MM.1S (cell line): ENCODE data around the gene ZCCHC24.

ENCODE experiments used
- DNase-seq: peaks from one replicate; pipeline ENCODE4 v3.0.0-alpha.2; 2015
- H2AFZ ChIP-seq: fragments of 300-600 bp; sonication (generic); 2 replicates; pipeline ENCODE4 v1.6.0; 2016; ENCODE audit warnings: antibody characterized with exemption, low read length
- H3F3A ChIP-seq: fragments of 300-600 bp; sonication (generic); 2 replicates; pipeline ENCODE4 v1.6.1; 2016; ENCODE audit warnings: mild to moderate bottlenecking, antibody characterized with exemption, low read length, moderate library complexity, mixed read lengths; ENCODE audit not compliant: insufficient read depth
- H3K27ac ChIP-seq: fragments of 300-600 bp; sonication (generic); 2 replicates; pipeline ENCODE4 v1.5.1; 2016; ENCODE audit warnings: mild to moderate bottlenecking, low read length
- H3K27me3 ChIP-seq: fragments of 300-600 bp; sonication (generic); replicated peaks from 2 replicates; pipeline ENCODE4 v1.6.0; 2016; ENCODE audit warnings: low read length; ENCODE audit not compliant: insufficient read depth
- H3K36me3 ChIP-seq: fragments of 300-600 bp; sonication (generic); replicated peaks from 2 replicates; pipeline ENCODE4 v1.6.1; 2016; ENCODE audit warnings: mild to moderate bottlenecking, low read length, mixed read lengths; ENCODE audit not compliant: insufficient read depth
- H3K4me1 ChIP-seq: fragments of 300-600 bp; sonication (generic); 2 replicates; pipeline ENCODE4 v1.6.1; 2016; ENCODE audit warnings: low read length, mixed read lengths
- H3K4me2 ChIP-seq: fragments of 300-600 bp; sonication (generic); 2 replicates; pipeline ENCODE4 v1.6.0; 2016; ENCODE audit warnings: low read depth, low read length
- H3K4me3 ChIP-seq: fragments of 300-600 bp; sonication (generic); 2 replicates; pipeline ENCODE4 v1.5.1; 2016; ENCODE audit warnings: low read length, mixed read lengths
- H3K79me2 ChIP-seq: fragments of 300-600 bp; sonication (generic); 2 replicates; pipeline ENCODE4 v1.6.1; 2016; ENCODE audit warnings: mixed run types, low read length, mixed read lengths
- H3K9ac ChIP-seq: fragments of 300-600 bp; sonication (generic); 2 replicates; pipeline ENCODE4 v1.6.1; 2016; ENCODE audit warnings: low read length, mixed read lengths
- H3K9me2 ChIP-seq: fragments of 300-600 bp; sonication (generic); replicated peaks from 2 replicates; pipeline ENCODE4 v1.6.1; 2016; ENCODE audit warnings: mild to moderate bottlenecking, low read length, mixed read lengths; ENCODE audit not compliant: insufficient read depth
- H3K9me3 ChIP-seq: fragments of 300-600 bp; sonication (generic); replicated peaks from 2 replicates; pipeline ENCODE4 v1.6.1; 2016; ENCODE audit warnings: mild to moderate bottlenecking, low read length, mixed read lengths; ENCODE audit not compliant: insufficient read depth
- H4K20me1 ChIP-seq: fragments of 300-600 bp; sonication (generic); 2 replicates; pipeline ENCODE4 v1.6.1; 2016; ENCODE audit warnings: mild to moderate bottlenecking, low read length, moderate library complexity, mixed read lengths; ENCODE audit not compliant: insufficient read depth
- EZH2 ChIP-seq: fragments of 300-600 bp; sonication (generic); optimal IDR thresholded peaks from 2 replicates; pipeline ENCODE3; 2017; ENCODE audit warnings: low read depth, mild to moderate bottlenecking, antibody characterized with exemption, low read length, mixed read lengths
- EZH2phosphoT487 ChIP-seq: fragments of 300-600 bp; sonication (generic); IDR thresholded peaks from 2 replicates; pipeline ENCODE4 v1.6.1; 2018; ENCODE audit warnings: antibody characterized with exemption, low read length
- TF ChIP-seq, protein P1 (sequence below): fragments of 300-600 bp; sonication (generic); IDR thresholded peaks from 2 replicates; pipeline ENCODE4 v1.5.1; 2016; ENCODE audit warnings: antibody characterized with exemption, low read length, mixed read lengths

Gene ZCCHC24

DNA sequence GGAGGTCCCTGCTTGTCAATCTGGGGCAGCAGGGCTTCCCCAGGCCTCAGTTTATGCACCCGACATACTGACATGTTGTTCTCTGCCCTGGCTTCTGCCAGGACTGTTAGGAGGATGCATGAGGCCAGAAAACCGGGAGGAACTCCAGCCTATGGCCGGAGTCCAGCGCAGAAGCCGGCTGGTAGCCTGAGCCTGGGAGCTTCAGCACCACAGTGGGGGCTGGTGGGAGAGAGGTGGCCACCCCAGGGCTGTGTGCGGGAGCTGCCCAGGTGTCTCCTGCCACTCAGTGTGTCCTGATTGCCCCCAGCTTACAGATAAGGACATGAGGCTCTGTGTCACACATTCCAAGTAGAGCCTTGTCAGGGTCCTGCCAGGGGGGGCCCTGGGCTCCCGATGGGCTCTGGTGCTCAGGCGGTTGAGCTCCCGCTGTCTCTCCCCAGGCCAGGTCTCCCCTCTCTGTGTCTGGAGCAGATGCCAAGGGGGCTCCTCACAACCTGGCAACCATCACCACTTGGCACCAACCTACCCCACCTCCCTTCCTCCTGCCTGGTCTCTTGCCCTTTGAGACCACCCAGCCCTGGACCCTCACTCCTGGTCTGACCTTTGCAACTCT, 65.8 kb downstream of the ZCCHC24 start:
- H3K4me3 ChIP-seq = no peak overlapping the region
- TF ChIP-seq EZH2phosphoT487 (no peak), EZH2 (no peak)
- TF ChIP-seq, protein P1, sequence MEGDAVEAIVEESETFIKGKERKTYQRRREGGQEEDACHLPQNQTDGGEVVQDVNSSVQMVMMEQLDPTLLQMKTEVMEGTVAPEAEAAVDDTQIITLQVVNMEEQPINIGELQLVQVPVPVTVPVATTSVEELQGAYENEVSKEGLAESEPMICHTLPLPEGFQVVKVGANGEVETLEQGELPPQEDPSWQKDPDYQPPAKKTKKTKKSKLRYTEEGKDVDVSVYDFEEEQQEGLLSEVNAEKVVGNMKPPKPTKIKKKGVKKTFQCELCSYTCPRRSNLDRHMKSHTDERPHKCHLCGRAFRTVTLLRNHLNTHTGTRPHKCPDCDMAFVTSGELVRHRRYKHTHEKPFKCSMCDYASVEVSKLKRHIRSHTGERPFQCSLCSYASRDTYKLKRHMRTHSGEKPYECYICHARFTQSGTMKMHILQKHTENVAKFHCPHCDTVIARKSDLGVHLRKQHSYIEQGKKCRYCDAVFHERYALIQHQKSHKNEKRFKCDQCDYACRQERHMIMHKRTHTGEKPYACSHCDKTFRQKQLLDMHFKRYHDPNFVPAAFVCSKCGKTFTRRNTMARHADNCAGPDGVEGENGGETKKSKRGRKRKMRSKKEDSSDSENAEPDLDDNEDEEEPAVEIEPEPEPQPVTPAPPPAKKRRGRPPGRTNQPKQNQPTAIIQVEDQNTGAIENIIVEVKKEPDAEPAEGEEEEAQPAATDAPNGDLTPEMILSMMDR = no peak
- H3K27ac ChIP-seq = no peak overlapping the region
- H3K4me2 ChIP-seq = no peak overlapping the region
- H3K27me3 ChIP-seq = no peaks in the 10 kb centered on the region
- H3K9ac ChIP-seq = no peak overlapping the region
- H3K36me3 ChIP-seq = no peaks in the 10 kb centered on the region
- no peaks in the 10 kb centered on the region for H3F3A ChIP-seq
- no peaks in the 10 kb centered on the region for H3K79me2 ChIP-seq
- H4K20me1 ChIP-seq = no peaks in the 10 kb centered on the region
- no peak overlapping the region for H2AFZ ChIP-seq
- no peak for DNase-seq
- H3K9me2 ChIP-seq = no peaks in the 10 kb centered on the region
- H3K9me3 ChIP-seq = no peaks in the 10 kb centered on the region
- H3K4me1 ChIP-seq = no peaks in the 10 kb centered on the region

DNA sequence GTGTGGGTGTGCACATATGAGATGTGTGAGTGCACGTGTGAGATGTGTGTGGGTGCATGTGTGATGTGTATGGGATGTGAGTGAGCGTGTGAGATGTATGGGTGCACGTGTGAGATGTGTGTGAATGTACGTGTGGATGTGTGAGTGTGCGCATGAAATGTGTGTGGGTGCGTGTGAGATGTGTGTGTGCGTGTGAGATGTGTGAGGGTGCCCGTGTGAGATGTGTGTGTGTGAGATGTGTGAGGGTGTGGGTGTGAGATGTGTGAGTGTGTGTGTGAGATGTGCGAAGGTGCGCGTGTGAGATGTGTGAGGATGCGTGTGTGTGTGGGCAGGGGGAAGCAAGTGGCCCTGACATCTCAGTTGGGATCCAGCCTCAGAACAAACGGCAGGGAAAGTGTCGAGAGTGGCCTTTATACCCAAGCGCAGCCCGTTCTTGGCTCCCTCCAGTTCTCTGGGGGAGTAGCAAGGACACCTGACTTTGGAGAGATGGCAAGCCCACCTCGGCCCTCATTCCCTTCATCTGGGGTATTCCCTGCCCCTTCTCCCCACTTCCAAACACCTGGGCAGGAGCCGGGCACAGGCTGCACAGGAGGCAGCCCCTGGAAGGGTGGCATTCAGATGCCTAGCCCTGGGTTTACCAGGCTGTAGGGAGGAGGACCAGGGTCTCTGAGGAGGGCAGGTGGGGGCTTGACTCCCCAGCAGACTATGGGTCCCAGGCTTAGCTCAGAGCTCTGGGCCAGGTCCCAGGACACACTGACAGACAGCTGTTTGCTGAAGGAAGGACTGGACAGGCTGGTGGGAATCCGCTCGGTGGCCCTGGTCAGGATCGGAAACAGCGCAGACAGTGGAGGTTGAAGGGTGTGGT, 66.5 kb downstream of the ZCCHC24 start:
- Histone ChIP-seq H3K9me3 (no peaks in the 10 kb centered on the region), H2AFZ (no peak overlapping the region), H3F3A (no peaks in the 10 kb centered on the region), H3K27ac (no peak overlapping the region), H4K20me1 (no peaks in the 10 kb centered on the region), H3K4me2 (no peak overlapping the region), H3K4me3 (no peak overlapping the region), H3K9ac (no peak overlapping the region), H3K4me1 (no peaks in the 10 kb centered on the region), H3K9me2 (no peaks in the 10 kb centered on the region), H3K27me3 (no peaks in the 10 kb centered on the region), H3K79me2 (no peaks in the 10 kb centered on the region), H3K36me3 (no peaks in the 10 kb centered on the region)
- no peak for DNase-seq
- no peak for TF ChIP-seq EZH2
- TF ChIP-seq, protein P1 = no peak
- no peak for TF ChIP-seq EZH2phosphoT487

DNA sequence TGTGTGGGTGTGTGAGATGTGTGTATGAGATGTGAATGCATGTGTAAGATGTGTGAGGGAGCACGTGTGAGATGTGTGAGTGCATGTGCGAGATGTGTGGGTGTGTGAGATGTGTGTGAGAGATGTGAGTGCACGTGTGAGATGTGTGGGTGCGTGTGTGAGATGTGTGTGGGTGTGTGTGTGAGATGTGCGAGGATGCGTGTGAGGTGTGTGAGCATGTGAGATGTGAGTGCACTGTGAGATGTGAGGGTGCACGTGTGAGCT, 67.1 kb downstream of the ZCCHC24 start:
- Histone ChIP-seq H3K9ac (no peak overlapping the region), H3K27me3 (no peaks in the 10 kb centered on the region), H3F3A (no peaks in the 10 kb centered on the region), H3K36me3 (no peaks in the 10 kb centered on the region), H4K20me1 (no peaks in the 10 kb centered on the region), H3K27ac (no peak overlapping the region), H3K9me2 (no peaks in the 10 kb centered on the region), H2AFZ (no peak overlapping the region), H3K4me3 (no peak overlapping the region), H3K4me1 (no peaks in the 10 kb centered on the region), H3K79me2 (no peaks in the 10 kb centered on the region), H3K9me3 (no peaks in the 10 kb centered on the region), H3K4me2 (no peak overlapping the region)
- no peak for DNase-seq
- no peak for TF ChIP-seq EZH2
- no peak for TF ChIP-seq EZH2phosphoT487
- TF ChIP-seq, protein P1 = no peak
